ENCODE measurements around the gene TBC1D30.

Gene TBC1D30

DNA sequence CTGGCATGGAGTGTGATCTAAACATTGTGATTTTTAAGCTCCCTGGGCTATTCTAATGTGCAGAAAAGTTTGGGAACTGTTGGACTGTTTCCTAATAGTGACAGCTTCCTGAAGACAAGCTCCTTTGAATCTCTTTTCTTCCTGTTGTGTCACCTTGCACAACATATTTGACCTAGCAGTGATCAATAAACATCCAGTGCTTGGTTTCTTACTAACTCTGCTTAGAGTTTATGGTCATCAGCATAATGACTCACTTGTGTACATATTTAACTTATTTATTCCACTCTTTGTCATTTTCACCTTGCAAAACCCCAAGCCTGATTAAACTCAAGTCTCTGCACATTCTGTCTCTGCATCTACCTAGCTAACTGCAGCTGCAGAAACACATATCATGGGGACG lies 27.3 kb upstream of the TBC1D30 start:
- Histone ChIP-seq H3K36me3 (replicated peaks in 1 of 2; ENCODE audit: control insufficient read depth in 2 of 2, insufficient read depth in 2 of 2, low read length in 2 of 2) (no peaks in the 10 kb centered on the region), H4K8ac (ENCODE audit: low read depth, low read length) (no peak overlapping the region), H2AFZ (ENCODE audit: low read length) (no peak overlapping the region), H3K23ac (ENCODE audit: low read depth, low read length, poor library complexity) (no peak overlapping the region), H2BK5ac (ENCODE audit: low read length) (no peak overlapping the region), H3K27me3 (ENCODE audit: control insufficient read depth in 3 of 3, insufficient read depth in 3 of 3, low read depth in 1 of 3, low read length in 3 of 3) (peaks cover 0 to 9% (median 0%) of the 10 kb centered on the region in 3 experiments), H3K27ac (replicated peaks; ENCODE audit: low read length) (no peak overlapping the region), H3K9me3 (replicated peaks in 1 of 2; ENCODE audit: control insufficient read depth in 2 of 2, insufficient read depth in 1 of 2, low read depth in 1 of 2, low read length in 2 of 2) (no peaks in the 10 kb centered on the region), H3K4ac (ENCODE audit: low read length) (no peak overlapping the region), H3K4me3 (ENCODE audit: low read length in 2 of 2) (no peak overlapping the region), H2BK15ac (ENCODE audit: low read length) (no peak overlapping the region), H3K79me1 (ENCODE audit: low read depth, low read length) (no peaks in the 10 kb centered on the region), H3K14ac (ENCODE audit: low read length) (no peak overlapping the region), H3K9ac (ENCODE audit: low read depth, low read length, poor library complexity) (no peak overlapping the region), H2AK5ac (ENCODE audit: low read depth, low read length) (no peak overlapping the region), H4K91ac (ENCODE audit: low read depth, low read length, poor library complexity) (no peak overlapping the region), H3K4me2 (ENCODE audit: insufficient read depth, low read length, poor library complexity, severe bottlenecking) (no peak overlapping the region), H2BK120ac (ENCODE audit: low read depth, low read length) (no peak overlapping the region), H3K4me1 (ENCODE audit: control insufficient read depth in 2 of 2, insufficient read depth in 1 of 2, low read depth in 1 of 2, low read length in 2 of 2) (no peaks in the 10 kb centered on the region), H2BK12ac (ENCODE audit: low read length) (no peak overlapping the region), H3K18ac (ENCODE audit: low read length) (no peak overlapping the region)
- no CpG with 5 or more reads among the region's 1 CpG for WGBS, 2 donors (ENCODE audit: extremely low coverage in 2 of 2, insufficient read length in 2 of 2, insufficient replicate concordance in 1 of 2)
- no peak for DNase-seq (ENCODE audit: low spot score)

DNA sequence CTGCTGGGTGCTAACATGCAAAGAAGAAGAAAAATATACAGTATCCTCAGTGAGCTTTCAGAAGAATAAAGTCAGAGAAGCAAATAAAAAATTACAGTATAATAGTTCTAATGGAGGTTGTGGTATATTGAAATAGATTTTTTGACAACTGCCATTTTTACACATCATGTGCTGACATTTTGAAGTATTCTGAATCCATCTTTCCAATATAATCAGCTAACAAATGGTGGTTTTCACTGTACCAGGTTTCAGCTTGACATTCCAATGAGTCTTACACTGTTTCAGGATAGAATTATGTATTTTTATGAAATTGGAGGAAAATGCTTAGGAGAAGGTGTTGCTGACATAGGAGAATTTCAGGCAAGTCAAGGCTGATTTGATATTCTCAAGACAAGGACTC lies 26.3 kb upstream of the TBC1D30 start:
- Histone ChIP-seq H3K18ac (ENCODE audit: low read length) (no peak overlapping the region), H3K79me1 (ENCODE audit: low read depth, low read length) (no peaks in the 10 kb centered on the region), H2BK120ac (ENCODE audit: low read depth, low read length) (no peak overlapping the region), H3K23ac (ENCODE audit: low read depth, low read length, poor library complexity) (no peak overlapping the region), H3K4me2 (ENCODE audit: insufficient read depth, low read length, poor library complexity, severe bottlenecking) (no peak overlapping the region), H2BK12ac (ENCODE audit: low read length) (no peak overlapping the region), H2BK15ac (ENCODE audit: low read length) (no peak overlapping the region), H3K9me3 (replicated peaks in 1 of 2; ENCODE audit: control insufficient read depth in 2 of 2, insufficient read depth in 1 of 2, low read depth in 1 of 2, low read length in 2 of 2) (no peaks in the 10 kb centered on the region), H3K27ac (replicated peaks; ENCODE audit: low read length) (no peak overlapping the region), H2AK5ac (ENCODE audit: low read depth, low read length) (no peak overlapping the region), H3K27me3 (ENCODE audit: control insufficient read depth in 3 of 3, insufficient read depth in 3 of 3, low read depth in 1 of 3, low read length in 3 of 3) (peaks cover 0 to 9% (median 0%) of the 10 kb centered on the region in 3 experiments), H3K4me3 (ENCODE audit: low read length in 2 of 2) (no peak overlapping the region), H3K4me1 (ENCODE audit: control insufficient read depth in 2 of 2, insufficient read depth in 1 of 2, low read depth in 1 of 2, low read length in 2 of 2) (no peaks in the 10 kb centered on the region), H2BK5ac (ENCODE audit: low read length) (no peak overlapping the region), H2AFZ (ENCODE audit: low read length) (no peak overlapping the region), H3K36me3 (replicated peaks in 1 of 2; ENCODE audit: control insufficient read depth in 2 of 2, insufficient read depth in 2 of 2, low read length in 2 of 2) (no peaks in the 10 kb centered on the region), H4K8ac (ENCODE audit: low read depth, low read length) (no peak overlapping the region), H3K9ac (ENCODE audit: low read depth, low read length, poor library complexity) (no peak overlapping the region), H3K14ac (ENCODE audit: low read length) (no peak overlapping the region), H3K4ac (ENCODE audit: low read length) (no peak overlapping the region), H4K91ac (ENCODE audit: low read depth, low read length, poor library complexity) (no peak overlapping the region)
- DNase-seq (ENCODE audit: low spot score), result no peak

DNA sequence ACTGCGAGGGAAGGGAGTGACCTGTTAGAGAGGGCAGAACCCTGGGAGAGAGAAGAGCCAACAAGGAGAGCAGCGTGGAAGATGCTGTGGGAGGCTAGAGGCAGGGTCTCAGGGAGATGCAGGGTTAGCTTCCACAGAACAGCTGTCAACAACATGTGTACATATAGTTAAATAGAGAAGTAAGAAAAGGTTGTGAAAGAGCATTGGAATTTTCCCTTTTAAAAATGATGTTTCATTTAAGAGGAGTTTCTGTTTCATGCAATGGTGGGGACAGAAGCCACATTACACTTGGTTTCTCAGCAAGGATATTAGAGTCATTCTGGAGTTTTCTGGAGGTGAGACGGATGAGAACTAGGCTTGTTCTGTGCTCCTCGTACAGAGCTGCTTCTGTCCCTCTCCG lies 23.8 kb upstream of the TBC1D30 start:
- Histone ChIP-seq H4K8ac (ENCODE audit: low read depth, low read length) (no peak overlapping the region), H3K4me3 (ENCODE audit: low read length in 2 of 2) (no peak overlapping the region), H3K27me3 (ENCODE audit: control insufficient read depth in 3 of 3, insufficient read depth in 3 of 3, low read depth in 1 of 3, low read length in 3 of 3) (peaks cover 0 to 9% (median 0%) of the 10 kb centered on the region in 3 experiments), H3K9me3 (replicated peaks in 1 of 2; ENCODE audit: control insufficient read depth in 2 of 2, insufficient read depth in 1 of 2, low read depth in 1 of 2, low read length in 2 of 2) (no peaks in the 10 kb centered on the region), H3K36me3 (replicated peaks in 1 of 2; ENCODE audit: control insufficient read depth in 2 of 2, insufficient read depth in 2 of 2, low read length in 2 of 2) (no peaks in the 10 kb centered on the region), H3K9ac (ENCODE audit: low read depth, low read length, poor library complexity) (no peak overlapping the region), H3K23ac (ENCODE audit: low read depth, low read length, poor library complexity) (no peak overlapping the region), H2BK15ac (ENCODE audit: low read length) (no peak overlapping the region), H3K27ac (replicated peaks; ENCODE audit: low read length) (no peak overlapping the region), H3K18ac (ENCODE audit: low read length) (no peak overlapping the region), H3K4me2 (ENCODE audit: insufficient read depth, low read length, poor library complexity, severe bottlenecking) (no peak overlapping the region), H2BK120ac (ENCODE audit: low read depth, low read length) (no peak overlapping the region), H3K14ac (ENCODE audit: low read length) (no peak overlapping the region), H3K4me1 (ENCODE audit: control insufficient read depth in 2 of 2, insufficient read depth in 1 of 2, low read depth in 1 of 2, low read length in 2 of 2) (no peaks in the 10 kb centered on the region), H2BK5ac (ENCODE audit: low read length) (no peak overlapping the region), H2BK12ac (ENCODE audit: low read length) (no peak overlapping the region), H4K91ac (ENCODE audit: low read depth, low read length, poor library complexity) (no peak overlapping the region), H2AK5ac (ENCODE audit: low read depth, low read length) (no peak overlapping the region), H3K4ac (ENCODE audit: low read length) (no peak overlapping the region), H2AFZ (ENCODE audit: low read length) (no peak overlapping the region), H3K79me1 (ENCODE audit: low read depth, low read length) (no peaks in the 10 kb centered on the region)
- WGBS, 2 donors (ENCODE audit: extremely low coverage in 2 of 2, insufficient read length in 2 of 2, insufficient replicate concordance in 1 of 2), result no CpG with 5 or more reads among the region's 5 CpGs
- DNase-seq (ENCODE audit: low spot score), result no peak

DNA sequence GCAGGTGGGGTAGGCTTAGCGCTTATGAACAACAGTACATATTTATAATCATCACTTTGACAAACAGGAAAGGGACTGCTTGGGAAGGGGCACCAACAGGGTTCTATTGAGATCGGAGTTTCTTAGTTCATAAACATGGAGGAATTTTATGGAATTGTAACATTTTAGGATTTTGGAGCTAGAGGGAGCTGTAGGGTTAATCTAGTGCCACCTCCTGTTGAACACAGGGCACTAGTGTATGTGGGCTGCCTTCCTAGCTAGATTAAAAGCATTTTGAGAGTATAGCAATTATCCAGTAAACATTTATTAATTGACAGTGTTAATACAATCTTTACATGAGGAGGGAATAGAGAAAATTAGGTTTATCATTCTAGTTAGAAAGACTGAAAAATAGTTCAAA lies 23.1 kb upstream of the TBC1D30 start:
- no peak overlapping the region for H3K27ac ChIP-seq (replicated peaks; ENCODE audit: low read length)
- peaks cover 0 to 9% (median 0%) of the 10 kb centered on the region in 3 experiments for H3K27me3 ChIP-seq (ENCODE audit: control insufficient read depth in 3 of 3, insufficient read depth in 3 of 3, low read depth in 1 of 3, low read length in 3 of 3)
- H3K9me3 ChIP-seq (replicated peaks in 1 of 2; ENCODE audit: control insufficient read depth in 2 of 2, insufficient read depth in 1 of 2, low read depth in 1 of 2, low read length in 2 of 2), result no peaks in the 10 kb centered on the region
- no peak overlapping the region for H3K9ac ChIP-seq (ENCODE audit: low read depth, low read length, poor library complexity)
- no peak overlapping the region for H4K8ac ChIP-seq (ENCODE audit: low read depth, low read length)
- no peaks in the 10 kb centered on the region for H3K79me1 ChIP-seq (ENCODE audit: low read depth, low read length)
- no peak overlapping the region for H2BK120ac ChIP-seq (ENCODE audit: low read depth, low read length)
- no peak overlapping the region for H2BK15ac ChIP-seq (ENCODE audit: low read length)
- no peak overlapping the region for H2AK5ac ChIP-seq (ENCODE audit: low read depth, low read length)
- no peaks in the 10 kb centered on the region for H3K4me1 ChIP-seq (ENCODE audit: control insufficient read depth in 2 of 2, insufficient read depth in 1 of 2, low read depth in 1 of 2, low read length in 2 of 2)
- no peak overlapping the region for H4K91ac ChIP-seq (ENCODE audit: low read depth, low read length, poor library complexity)
- no peak overlapping the region for H3K18ac ChIP-seq (ENCODE audit: low read length)
- H2BK5ac ChIP-seq (ENCODE audit: low read length), result no peak overlapping the region
- no peak overlapping the region for H3K4ac ChIP-seq (ENCODE audit: low read length)
- H3K36me3 ChIP-seq (replicated peaks in 1 of 2; ENCODE audit: control insufficient read depth in 2 of 2, insufficient read depth in 2 of 2, low read length in 2 of 2), result no peaks in the 10 kb centered on the region
- no peak overlapping the region for H3K23ac ChIP-seq (ENCODE audit: low read depth, low read length, poor library complexity)
- no peak overlapping the region for H2AFZ ChIP-seq (ENCODE audit: low read length)
- no peak overlapping the region for H3K4me3 ChIP-seq (ENCODE audit: low read length in 2 of 2)
- H3K14ac ChIP-seq (ENCODE audit: low read length), result no peak overlapping the region
- H2BK12ac ChIP-seq (ENCODE audit: low read length), result no peak overlapping the region
- WGBS, 2 donors (ENCODE audit: extremely low coverage in 2 of 2, insufficient read length in 2 of 2, insufficient replicate concordance in 1 of 2), result no CpG with 5 or more reads among the region's 2 CpGs
- H3K4me2 ChIP-seq (ENCODE audit: insufficient read depth, low read length, poor library complexity, severe bottlenecking), result no peak overlapping the region
- no peak for DNase-seq (ENCODE audit: low spot score)
